ENCODE results near the gene XCL1.
A peak's percentile ranks its signal among the peaks of the same experiment; 100 is the strongest.
"Not testable (repeated sequence)": the region's sequence is repeated elsewhere in the genome, so short reads cannot be mapped to it uniquely, and the experiment has no call there.

Gene XCL1

DNA sequence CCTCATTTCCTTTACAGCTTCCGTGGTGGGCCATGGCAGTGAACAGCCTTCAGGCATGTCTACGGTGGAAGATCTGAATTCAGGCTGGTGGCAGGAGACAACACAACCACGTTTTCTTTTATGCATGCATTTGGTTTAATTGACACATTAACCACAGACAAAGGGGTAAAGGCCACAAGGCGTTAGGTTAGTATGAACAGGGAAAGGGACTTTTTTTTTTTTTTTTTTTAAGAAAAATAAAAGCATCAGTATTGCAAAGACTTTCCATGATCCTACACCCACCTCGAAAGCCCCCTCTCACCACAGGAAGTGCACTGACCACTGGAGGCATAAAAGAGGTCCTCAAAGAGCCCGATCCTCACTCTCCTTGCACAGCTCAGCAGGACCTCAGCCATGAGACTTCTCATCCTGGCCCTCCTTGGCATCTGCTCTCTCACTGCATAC lies at the start of gene XCL1:
Gene XCL1 (plus strand): TSS at position 361 of the 444 bp plus-strand sequence. CDS start 33 bp downstream, at position 394.
- not testable (repeated sequence) for DNase-seq (ENCODE audit: low read depth); H3K4me3 ChIP-seq (ENCODE audit: low read length)

- TF ChIP-seq, protein P1, sequence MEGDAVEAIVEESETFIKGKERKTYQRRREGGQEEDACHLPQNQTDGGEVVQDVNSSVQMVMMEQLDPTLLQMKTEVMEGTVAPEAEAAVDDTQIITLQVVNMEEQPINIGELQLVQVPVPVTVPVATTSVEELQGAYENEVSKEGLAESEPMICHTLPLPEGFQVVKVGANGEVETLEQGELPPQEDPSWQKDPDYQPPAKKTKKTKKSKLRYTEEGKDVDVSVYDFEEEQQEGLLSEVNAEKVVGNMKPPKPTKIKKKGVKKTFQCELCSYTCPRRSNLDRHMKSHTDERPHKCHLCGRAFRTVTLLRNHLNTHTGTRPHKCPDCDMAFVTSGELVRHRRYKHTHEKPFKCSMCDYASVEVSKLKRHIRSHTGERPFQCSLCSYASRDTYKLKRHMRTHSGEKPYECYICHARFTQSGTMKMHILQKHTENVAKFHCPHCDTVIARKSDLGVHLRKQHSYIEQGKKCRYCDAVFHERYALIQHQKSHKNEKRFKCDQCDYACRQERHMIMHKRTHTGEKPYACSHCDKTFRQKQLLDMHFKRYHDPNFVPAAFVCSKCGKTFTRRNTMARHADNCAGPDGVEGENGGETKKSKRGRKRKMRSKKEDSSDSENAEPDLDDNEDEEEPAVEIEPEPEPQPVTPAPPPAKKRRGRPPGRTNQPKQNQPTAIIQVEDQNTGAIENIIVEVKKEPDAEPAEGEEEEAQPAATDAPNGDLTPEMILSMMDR (IDR thresholded peaks at IDR 0.05; ENCODE audit: insufficient read depth, low read depth, low read length, missing control alignments): no peak
- no peak for DNase-seq (ENCODE audit: low read depth)
- H3K4me3 ChIP-seq (ENCODE audit: low read length): no peak overlapping the region
Measured at GRCh38 chr1:168529518-168529917, 46.9 kb upstream of the XCL1 start.

DNA sequence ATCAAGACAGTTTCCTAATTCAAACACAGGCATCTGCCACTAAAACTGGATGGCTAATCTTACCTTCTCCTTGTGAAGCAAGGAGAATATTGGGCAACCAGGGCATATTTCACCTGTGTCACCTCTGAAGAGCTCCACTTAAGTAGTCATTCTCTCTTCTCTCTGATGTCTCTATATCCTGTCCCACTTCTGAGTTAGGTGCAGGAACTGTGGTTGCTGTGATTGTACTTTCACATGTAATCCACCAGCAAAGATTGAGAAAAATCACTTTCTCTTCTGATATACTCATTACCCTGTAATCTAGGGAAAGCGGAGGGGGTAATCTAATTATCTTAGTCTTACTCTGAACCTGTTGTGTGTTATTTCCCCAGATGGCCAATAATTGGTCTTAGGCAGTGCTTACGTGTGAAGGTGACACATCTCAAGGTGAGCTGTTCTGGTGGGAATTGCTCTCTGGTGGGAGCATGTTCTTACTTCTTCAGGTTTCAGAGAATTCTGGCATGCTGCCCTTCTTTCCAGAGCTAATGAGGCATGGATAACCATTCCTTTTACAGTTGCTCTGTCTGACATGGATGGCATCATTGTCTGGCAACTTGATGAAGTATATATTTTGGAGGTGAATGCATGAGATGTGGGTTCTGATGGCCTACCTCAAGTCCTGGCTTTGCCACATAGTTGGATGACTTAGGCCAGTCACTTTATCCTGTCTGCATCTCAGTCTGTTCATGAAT lies 44.6 kb upstream of the XCL1 start:
- DNase-seq (ENCODE audit: low read depth): no peak

GRCh38 chr1:168535536-168535935 lies 40.9 kb upstream of the XCL1 start:
- no peak overlapping the region for H3K4me3 ChIP-seq (ENCODE audit: low read length)
- no peak for DNase-seq (ENCODE audit: low read depth)
- TF ChIP-seq, protein P1 (IDR thresholded peaks at IDR 0.05; ENCODE audit: insufficient read depth, low read depth, low read length, missing control alignments): no peak

More for the DNA sequence above, 44.6 kb upstream of the XCL1 start:
- H3K4me3 ChIP-seq (ENCODE audit: low read length): no peak overlapping the region
- TF ChIP-seq, protein P1 (IDR thresholded peaks at IDR 0.05; ENCODE audit: insufficient read depth, low read depth, low read length, missing control alignments): no peak

DNA sequence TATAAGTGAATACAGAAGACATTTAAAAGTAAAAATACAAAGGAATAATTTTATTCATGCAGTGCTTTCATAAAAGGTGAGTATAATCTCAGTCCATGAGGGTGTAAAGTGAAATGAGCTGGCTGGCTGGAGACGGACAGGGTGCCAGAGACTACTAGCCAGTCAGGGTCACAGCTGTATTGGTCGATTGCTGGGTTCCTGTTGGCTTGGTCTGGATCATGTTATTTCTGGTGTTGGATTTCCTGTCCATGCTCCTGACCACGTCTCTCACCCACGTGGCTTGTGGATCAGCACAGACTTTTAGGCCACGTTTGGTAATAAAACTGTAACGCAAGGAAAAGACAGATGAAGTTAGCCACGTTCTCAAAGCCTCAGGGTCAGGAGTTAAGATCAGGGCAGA lies 35.6 kb upstream of the XCL1 start:
- H3K4me3 ChIP-seq (ENCODE audit: low read length); DNase-seq (ENCODE audit: low read depth): not testable (repeated sequence)

- DNase-seq (ENCODE audit: low read depth); H3K4me3 ChIP-seq (ENCODE audit: low read length): not testable (repeated sequence)
Measured at GRCh38 chr1:168542978-168543377, 33.4 kb upstream of the XCL1 start.

- not testable (repeated sequence) for DNase-seq (ENCODE audit: low read depth); H3K4me3 ChIP-seq (ENCODE audit: low read length)
Measured at GRCh38 chr1:168543840-168544498, 32.4 kb upstream of the XCL1 start, which contains the start of gene XCL2. TSS of gene XCL2 (minus strand) at chr1:168543997. CDS start at chr1:168543964, 33 bp downstream.

DNA sequence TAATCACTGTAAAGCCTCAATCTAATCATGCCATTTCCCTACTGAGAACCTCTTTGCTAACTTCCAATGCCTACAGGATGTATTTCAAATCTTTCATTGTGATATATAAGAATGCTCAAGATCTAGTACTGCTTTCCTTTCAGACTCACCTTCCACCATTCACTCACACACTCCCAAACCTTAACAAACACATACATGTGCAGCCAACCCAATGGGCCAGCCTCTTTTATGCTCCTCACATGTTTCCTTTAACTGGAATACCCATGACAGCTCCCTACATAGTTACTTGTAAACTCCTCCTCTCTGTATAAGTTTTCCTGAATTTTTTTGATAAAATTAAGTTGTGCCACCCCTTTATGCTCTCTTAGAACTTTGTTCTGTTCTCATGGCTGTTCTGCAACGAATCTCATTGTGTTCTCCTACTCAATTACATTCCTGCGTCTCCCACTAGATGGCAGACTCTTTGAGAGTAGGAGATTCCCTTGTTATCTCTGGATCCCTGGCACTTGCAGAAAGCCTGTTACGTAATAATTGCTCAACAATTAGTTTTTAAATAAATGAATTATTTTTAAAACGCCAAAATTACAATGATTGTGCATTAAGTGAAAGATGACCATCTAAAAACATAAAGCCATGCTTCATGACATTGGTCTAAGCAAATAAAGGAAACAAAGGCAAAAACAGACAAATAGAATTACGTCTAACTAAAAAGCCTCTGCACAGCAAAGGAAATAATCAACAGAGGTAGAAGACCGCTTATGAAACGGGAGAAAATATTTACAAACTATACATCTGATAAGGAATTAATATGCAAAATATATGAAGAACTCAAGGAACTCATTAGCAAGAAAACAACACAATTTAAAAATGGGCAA lies 30.5 kb upstream of the XCL1 start:
- DNase-seq (ENCODE audit: low read depth): peak; percentile 69
- TF ChIP-seq, protein P1 (IDR thresholded peaks at IDR 0.05; ENCODE audit: insufficient read depth, low read depth, low read length, missing control alignments): peak; percentile 67
- not testable (repeated sequence) for H3K4me3 ChIP-seq (ENCODE audit: low read length)

DNA sequence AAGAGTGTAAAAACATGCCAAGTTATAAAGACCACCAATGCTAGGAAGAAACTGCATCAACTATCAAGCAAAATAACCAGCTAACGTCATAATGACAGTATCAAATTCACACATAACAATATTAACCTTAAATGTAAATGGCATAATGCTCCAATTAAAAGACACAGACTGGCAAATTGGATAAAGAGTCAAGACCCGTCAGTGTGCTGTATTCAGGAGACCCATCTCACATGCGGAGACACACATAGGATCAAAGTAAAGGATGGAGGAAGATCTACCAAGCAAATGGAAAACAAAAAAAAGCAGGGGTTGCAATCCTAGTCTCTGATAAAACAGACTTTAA lies 29.9 kb upstream of the XCL1 start:
- DNase-seq (ENCODE audit: low read depth); H3K4me3 ChIP-seq (ENCODE audit: low read length): not testable (repeated sequence)

Data from epithelial cell of esophagus (primary cell).